Effector memory CD8-positive, alpha-beta T cell (primary cell): ENCODE results near the gene ZNF813.
"Not testable (repeated sequence)": the region's sequence is repeated elsewhere in the genome, so short reads cannot be mapped to it uniquely, and the experiment has no call there.

Experiments used
- ATAC-seq: fragments of 150-1000 bp; cut with Tn5 transposase; replicated peaks from 2 replicates; pipeline ENCODE4 v1.10.0; 2021; ENCODE audit warnings: mild to moderate bottlenecking, moderate library complexity
- DNase-seq, 3 experiments: peaks; one replicate each; pipeline ENCODE4 v3.0.0; 2021
- H3K27ac Mint-ChIP-seq, 2 donors: one replicate each; pipeline ENCODE4 v1.8.0; 2022; ENCODE audit warnings: mild to moderate bottlenecking in 2 of 2, mixed read lengths in 2 of 2, moderate library complexity in 2 of 2
- H3K27me3 Mint-ChIP-seq, 2 donors: one replicate each; pipeline ENCODE4 v1.8.0; 2022; ENCODE audit warnings: mixed read lengths in 2 of 2
- H3K36me3 Mint-ChIP-seq: one replicate; pipeline ENCODE4 v1.8.0; 2022; ENCODE audit warnings: mild to moderate bottlenecking, moderate library complexity, mixed read lengths; ENCODE audit not compliant: insufficient read depth
- H3K4me1 Mint-ChIP-seq, 2 donors: one replicate each; pipeline ENCODE4 v1.8.0; 2022; ENCODE audit warnings: low read depth in 2 of 2, mixed read lengths in 2 of 2
- H3K4me3 Mint-ChIP-seq, 2 donors: one replicate each; pipeline ENCODE4 v1.8.0; 2022; ENCODE audit warnings: mild to moderate bottlenecking in 2 of 2, mixed read lengths in 2 of 2, moderate library complexity in 2 of 2
- H3K9me3 Mint-ChIP-seq, 2 donors: one replicate each; pipeline ENCODE4 v1.8.0; 2022; ENCODE audit warnings: mixed read lengths in 2 of 2

Gene ZNF813

GRCh38 chr19:53461866-53462265 lies 5.7 kb upstream of the ZNF813 start:
- Mint-ChIP-seq H3K9me3 (peaks cover 17 to 31% of the 10 kb centered on the region in 2 donors), H3K27ac (no peak overlapping the region), H3K4me1 (peaks cover 0 to 5% of the 10 kb centered on the region in 2 donors), H3K27me3 (peaks cover 11 to 19% of the 10 kb centered on the region in 2 donors), H3K4me3 (no peak overlapping the region), H3K36me3 (no peaks in the 10 kb centered on the region)
- ATAC-seq (no peak), DNase-seq (no peak)

GRCh38 chr19:53462861-53463260 lies 4.7 kb upstream of the ZNF813 start:
- no peak overlapping the region for H3K27ac Mint-ChIP-seq
- H3K27me3 Mint-ChIP-seq: peaks cover 11 to 19% of the 10 kb centered on the region in 2 donors
- no peak overlapping the region for H3K4me3 Mint-ChIP-seq
- peaks cover 0 to 6% of the 10 kb centered on the region in 2 donors for H3K4me1 Mint-ChIP-seq
- no peaks in the 10 kb centered on the region for H3K36me3 Mint-ChIP-seq
- ATAC-seq: no peak
- H3K9me3 Mint-ChIP-seq: peaks cover 14 to 28% of the 10 kb centered on the region in 2 donors
- DNase-seq: no peak

GRCh38 chr19:53463263-53463662 lies 4.3 kb upstream of the ZNF813 start:
- H3K4me1 Mint-ChIP-seq: peaks cover 2 to 10% of the 10 kb centered on the region in 2 donors
- ATAC-seq (no peak), DNase-seq (no peak)
- no peak overlapping the region for H3K27ac Mint-ChIP-seq
- peaks cover 14 to 28% of the 10 kb centered on the region in 2 donors for H3K9me3 Mint-ChIP-seq
- peaks cover 11 to 19% of the 10 kb centered on the region in 2 donors for H3K27me3 Mint-ChIP-seq
- H3K4me3 Mint-ChIP-seq: no peak overlapping the region
- no peaks in the 10 kb centered on the region for H3K36me3 Mint-ChIP-seq

- Mint-ChIP-seq H3K27me3 (peaks cover 11 to 19% of the 10 kb centered on the region in 2 donors), H3K36me3 (no peaks in the 10 kb centered on the region), H3K9me3 (peaks cover 10 to 23% of the 10 kb centered on the region in 2 donors), H3K27ac (peak overlapping the region in 1 of 2 donors; percentile 84), H3K4me1 (peaks cover 10 to 29% of the 10 kb centered on the region in 2 donors), H3K4me3 (peak overlapping the region; percentile 84 to 89)
- DNase-seq: no peak
- ATAC-seq: peak; percentile 36
Observed at GRCh38 chr19:53466726-53467484, 628 bp upstream of the ZNF813 start.

- H3K27me3 Mint-ChIP-seq, H3K36me3 Mint-ChIP-seq, DNase-seq, ATAC-seq: not testable (repeated sequence)
- Mint-ChIP-seq H3K9me3 (peaks cover 2 to 12% of the 10 kb centered on the region in 2 donors), H3K4me1 (peaks cover 10 to 37% of the 10 kb centered on the region in 2 donors), H3K4me3 (peak overlapping the region; percentile 84 to 89), H3K27ac (peak overlapping the region in 1 of 2 donors; percentile 84)
Observed at GRCh38 chr19:53468628-53469027, 1.1 kb downstream of the ZNF813 start.

GRCh38 chr19:53471916-53472315 lies 4.4 kb downstream of the ZNF813 start:
- H3K4me3 Mint-ChIP-seq: no peak overlapping the region
- DNase-seq: no peak
- H3K27ac Mint-ChIP-seq: no peak overlapping the region
- no peak for ATAC-seq
- no peaks in the 10 kb centered on the region for H3K27me3 Mint-ChIP-seq
- H3K4me1 Mint-ChIP-seq: peaks cover 10 to 32% of the 10 kb centered on the region in 2 donors
- peaks cover 0 to 9% of the 10 kb centered on the region in 2 donors for H3K9me3 Mint-ChIP-seq
- no peaks in the 10 kb centered on the region for H3K36me3 Mint-ChIP-seq

- not testable (repeated sequence) for H3K36me3 Mint-ChIP-seq, H3K27me3 Mint-ChIP-seq, H3K27ac Mint-ChIP-seq, DNase-seq, H3K4me3 Mint-ChIP-seq, ATAC-seq
- H3K9me3 Mint-ChIP-seq: peaks cover 0 to 11% of the 10 kb centered on the region in 2 donors
- H3K4me1 Mint-ChIP-seq: peaks cover 0 to 15% of the 10 kb centered on the region in 2 donors
Observed at GRCh38 chr19:53474832-53475231, 7.3 kb downstream of the ZNF813 start.

GRCh38 chr19:53475470-53475869 lies 7.9 kb downstream of the ZNF813 start:
- H3K36me3 Mint-ChIP-seq, DNase-seq, H3K4me3 Mint-ChIP-seq, H3K27me3 Mint-ChIP-seq, H3K27ac Mint-ChIP-seq, H3K4me1 Mint-ChIP-seq, ATAC-seq: not testable (repeated sequence)
- H3K9me3 Mint-ChIP-seq: peaks cover 0 to 14% of the 10 kb centered on the region in 2 donors

- H3K36me3 Mint-ChIP-seq: peaks cover 39% of the 10 kb centered on the region
Observed at GRCh38 chr19:53483751-53484150, 16.2 kb downstream of the ZNF813 start.

GRCh38 chr19:53485046-53486004 lies 17.8 kb downstream of the ZNF813 start:
- no peak overlapping the region for H3K27ac Mint-ChIP-seq
- ATAC-seq (no peak), DNase-seq (no peak)
- H3K4me3 Mint-ChIP-seq: no peak overlapping the region
- H3K4me1 Mint-ChIP-seq: no peaks in the 10 kb centered on the region
- peaks cover 5 to 14% of the 10 kb centered on the region in 2 donors for H3K9me3 Mint-ChIP-seq
- H3K36me3 Mint-ChIP-seq: peaks cover 37% of the 10 kb centered on the region
- H3K27me3 Mint-ChIP-seq: no peaks in the 10 kb centered on the region

More at GRCh38 chr19:53483751-53484150, 16.2 kb downstream of the ZNF813 start:
- not testable (repeated sequence) for H3K27ac Mint-ChIP-seq, H3K27me3 Mint-ChIP-seq, H3K4me3 Mint-ChIP-seq, DNase-seq, H3K4me1 Mint-ChIP-seq, ATAC-seq
- H3K9me3 Mint-ChIP-seq: peaks cover 5 to 27% of the 10 kb centered on the region in 2 donors

- Mint-ChIP-seq H3K4me3 (no peak overlapping the region), H3K27ac (no peak overlapping the region), H3K9me3 (peaks cover 16 to 25% of the 10 kb centered on the region in 2 donors), H3K27me3 (no peaks in the 10 kb centered on the region), H3K36me3 (peaks cover 24% of the 10 kb centered on the region), H3K4me1 (no peaks in the 10 kb centered on the region)
- ATAC-seq (no peak), DNase-seq (no peak)
Observed at GRCh38 chr19:53492153-53492552, 24.6 kb downstream of the ZNF813 start.

GRCh38 chr19:53497311-53498023 lies 29.9 kb downstream of the ZNF813 start:
- H3K4me3 Mint-ChIP-seq, DNase-seq, H3K27ac Mint-ChIP-seq, H3K27me3 Mint-ChIP-seq, H3K36me3 Mint-ChIP-seq, ATAC-seq, H3K4me1 Mint-ChIP-seq: not testable (repeated sequence)
- H3K9me3 Mint-ChIP-seq: peaks cover 10 to 17% of the 10 kb centered on the region in 2 donors

- not testable (repeated sequence) for H3K27ac Mint-ChIP-seq, H3K4me1 Mint-ChIP-seq, H3K27me3 Mint-ChIP-seq, ATAC-seq, H3K4me3 Mint-ChIP-seq, H3K36me3 Mint-ChIP-seq, DNase-seq
- H3K9me3 Mint-ChIP-seq: peaks cover 7 to 15% of the 10 kb centered on the region in 2 donors
Observed at GRCh38 chr19:53498024-53498395, 30.5 kb downstream of the ZNF813 start.
